GM18858 (cell line): Measurements from ENCODE around the gene TBX5.

Experiments
- ATAC-seq: cut with Tn5 transposase; IDR thresholded peaks from one replicate; pipeline ENCODE4 v1.9.1; 2021; ENCODE audit not compliant: unreplicated experiment

The TBX5 gene

GRCh38 chr12:114405519-114406271, at the start of gene TBX5:
TSS of gene TBX5 (minus strand) at chr12:114406144. CDS start at chr12:114403898, 2,246 bp downstream.
- ATAC-seq, result no peak

GRCh38 chr12:114451657-114452056, 45.7 kb upstream of the TBX5 start:
- no peak for ATAC-seq

GRCh38 chr12:114450515-114451300, 44.8 kb upstream of the TBX5 start:
- ATAC-seq, result no peak

- ATAC-seq, result no peak
Observed at GRCh38 chr12:114450019-114450418, 44.1 kb upstream of the TBX5 start.

GRCh38 chr12:114448618-114448933, 42.6 kb upstream of the TBX5 start:
- no peak for ATAC-seq

- no peak for ATAC-seq
Observed at GRCh38 chr12:114447799-114448617, 42.1 kb upstream of the TBX5 start.

GRCh38 chr12:114447274-114447716, 41.4 kb upstream of the TBX5 start:
- no peak for ATAC-seq

GRCh38 chr12:114445401-114446323, 39.7 kb upstream of the TBX5 start:
- no peak for ATAC-seq

- ATAC-seq, result no peak
Observed at GRCh38 chr12:114444422-114445279, 38.7 kb upstream of the TBX5 start.

GRCh38 chr12:114443607-114444421, 37.9 kb upstream of the TBX5 start:
- ATAC-seq, result no peak

- ATAC-seq, result no peak
Observed at GRCh38 chr12:114442578-114442977, 36.6 kb upstream of the TBX5 start.

GRCh38 chr12:114441545-114441944, 35.6 kb upstream of the TBX5 start:
- no peak for ATAC-seq

- ATAC-seq, result no peak
Observed at GRCh38 chr12:114441039-114441383, 35.1 kb upstream of the TBX5 start.

- ATAC-seq, result no peak
Observed at GRCh38 chr12:114440270-114441038, 34.5 kb upstream of the TBX5 start.

GRCh38 chr12:114439817-114440216, 33.9 kb upstream of the TBX5 start:
- ATAC-seq, result no peak

- no peak for ATAC-seq
Observed at GRCh38 chr12:114439261-114439683, 33.3 kb upstream of the TBX5 start.

GRCh38 chr12:114438635-114439256, 32.8 kb upstream of the TBX5 start:
- no peak for ATAC-seq

GRCh38 chr12:114434341-114434740, 28.4 kb upstream of the TBX5 start:
- ATAC-seq, result no peak
